GM21619 (cell line): Measurements from ENCODE around the gene ASB13.
"Not testable (repeated sequence)": the region's sequence is repeated elsewhere in the genome, so short reads cannot be mapped to it uniquely, and the experiment has no call there.

Experiments
- ATAC-seq: cut with Tn5 transposase; IDR thresholded peaks from one replicate; pipeline ENCODE4 v1.9.1; 2021; ENCODE audit not compliant: unreplicated experiment

ASB13 gene

DNA sequence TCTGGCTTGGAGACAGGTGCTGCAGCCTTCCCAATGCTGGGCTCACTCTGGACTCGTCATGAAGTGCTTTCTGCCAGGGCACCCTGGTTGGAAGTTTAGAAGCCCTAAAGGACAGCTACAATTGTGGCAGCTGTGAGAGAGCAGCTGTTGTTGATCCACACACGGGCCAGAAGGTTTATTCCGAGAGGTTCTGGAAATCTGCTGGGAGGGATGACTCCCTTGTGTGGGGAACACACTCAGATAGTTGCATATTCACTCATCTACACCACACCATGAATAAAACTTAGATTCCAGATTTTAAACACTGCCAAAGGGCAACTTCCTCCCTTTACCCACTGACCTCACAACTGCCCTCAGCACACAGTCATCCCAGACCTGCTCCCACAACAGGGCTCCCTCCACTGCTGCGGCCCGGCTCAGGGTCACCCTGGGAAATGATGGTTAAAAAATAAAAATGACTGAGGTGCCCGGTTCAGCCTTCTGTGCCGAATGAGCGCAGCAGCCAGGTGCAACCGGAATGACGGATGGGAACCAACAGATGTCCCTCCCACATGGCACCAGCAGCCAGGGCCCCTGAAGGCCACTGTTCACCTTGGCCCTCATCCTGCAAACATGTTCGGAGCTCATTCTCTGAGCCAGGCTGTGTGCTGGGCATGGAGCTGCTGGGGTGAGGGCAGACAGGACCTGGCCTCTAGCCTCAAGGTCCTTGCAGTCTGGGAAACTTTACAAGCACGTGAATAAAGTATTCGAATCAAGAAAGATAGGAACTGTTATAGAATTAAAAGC lies 40.2 kb downstream of the ASB13 start:
- ATAC-seq = no peak

DNA sequence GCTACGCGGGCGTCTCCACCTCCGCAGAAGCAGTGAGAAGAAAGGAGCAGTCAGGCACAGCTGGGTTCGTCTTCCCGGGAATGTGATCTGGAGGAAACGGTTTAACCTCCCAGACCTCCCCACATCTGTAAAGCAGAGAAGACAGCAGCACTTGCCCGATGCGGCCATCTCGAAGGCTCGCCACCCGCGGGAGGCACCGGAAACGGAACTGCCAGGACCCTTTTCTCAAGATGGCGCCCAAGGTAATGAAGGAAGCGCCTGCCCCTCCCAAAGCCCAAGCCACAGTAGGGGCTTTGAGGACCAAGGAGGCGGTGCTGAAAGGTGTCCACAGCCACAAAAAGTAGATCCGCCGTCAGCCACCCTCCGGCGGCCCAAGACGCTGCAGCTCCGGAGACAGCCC lies 41.7 kb downstream of the ASB13 start:
- no peak for ATAC-seq

- peak; percentile 95 for ATAC-seq
These were observed 43.2 kb downstream of the ASB13 start for GRCh38 chr10:5623081-5623748.

- no peak for ATAC-seq
These were observed 44.0 kb downstream of the ASB13 start for GRCh38 chr10:5622186-5622960.

DNA sequence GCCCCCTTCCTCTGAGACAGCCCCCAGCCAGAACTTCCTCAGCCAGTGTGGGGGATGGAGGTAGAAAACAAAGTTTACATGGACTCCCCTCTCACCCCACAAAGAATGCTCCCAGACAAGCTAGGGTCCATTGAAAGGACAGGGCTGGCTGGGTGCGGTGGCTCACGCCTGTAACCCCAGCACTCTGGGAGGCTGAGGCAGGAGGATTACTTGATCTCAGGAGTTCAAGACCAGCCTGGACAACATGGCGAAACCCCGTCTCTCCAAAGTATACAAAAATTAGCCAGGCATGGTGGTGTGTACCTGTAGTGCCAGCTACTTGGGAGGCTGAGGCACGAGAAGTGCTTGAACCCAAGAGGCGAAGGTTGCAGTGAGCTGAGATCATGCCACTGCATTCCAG lies 45.0 kb downstream of the ASB13 start:
- ATAC-seq = not testable (repeated sequence)

DNA sequence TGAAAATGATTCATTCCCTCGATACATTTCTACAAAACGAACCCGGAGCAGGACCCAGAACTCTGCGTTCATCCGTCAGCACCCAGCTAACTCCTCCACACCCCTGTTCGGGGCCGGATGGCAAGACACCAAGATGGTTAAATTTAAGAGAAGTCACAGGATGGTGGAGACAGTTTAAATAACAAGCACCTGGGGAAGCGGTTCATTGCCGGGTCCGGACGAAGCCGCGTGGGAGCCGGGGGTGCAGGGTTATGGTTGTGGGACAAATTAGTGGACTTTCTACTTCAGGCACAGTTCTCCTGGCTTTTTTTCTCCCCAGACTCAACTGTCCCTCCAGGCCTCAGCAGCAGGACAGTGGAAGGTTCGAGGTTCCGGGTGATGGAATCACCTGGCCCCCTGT lies 45.4 kb downstream of the ASB13 start:
- ATAC-seq = no peak

- ATAC-seq = no peak
These were observed 46.1 kb downstream of the ASB13 start for GRCh38 chr10:5620223-5620721.

DNA sequence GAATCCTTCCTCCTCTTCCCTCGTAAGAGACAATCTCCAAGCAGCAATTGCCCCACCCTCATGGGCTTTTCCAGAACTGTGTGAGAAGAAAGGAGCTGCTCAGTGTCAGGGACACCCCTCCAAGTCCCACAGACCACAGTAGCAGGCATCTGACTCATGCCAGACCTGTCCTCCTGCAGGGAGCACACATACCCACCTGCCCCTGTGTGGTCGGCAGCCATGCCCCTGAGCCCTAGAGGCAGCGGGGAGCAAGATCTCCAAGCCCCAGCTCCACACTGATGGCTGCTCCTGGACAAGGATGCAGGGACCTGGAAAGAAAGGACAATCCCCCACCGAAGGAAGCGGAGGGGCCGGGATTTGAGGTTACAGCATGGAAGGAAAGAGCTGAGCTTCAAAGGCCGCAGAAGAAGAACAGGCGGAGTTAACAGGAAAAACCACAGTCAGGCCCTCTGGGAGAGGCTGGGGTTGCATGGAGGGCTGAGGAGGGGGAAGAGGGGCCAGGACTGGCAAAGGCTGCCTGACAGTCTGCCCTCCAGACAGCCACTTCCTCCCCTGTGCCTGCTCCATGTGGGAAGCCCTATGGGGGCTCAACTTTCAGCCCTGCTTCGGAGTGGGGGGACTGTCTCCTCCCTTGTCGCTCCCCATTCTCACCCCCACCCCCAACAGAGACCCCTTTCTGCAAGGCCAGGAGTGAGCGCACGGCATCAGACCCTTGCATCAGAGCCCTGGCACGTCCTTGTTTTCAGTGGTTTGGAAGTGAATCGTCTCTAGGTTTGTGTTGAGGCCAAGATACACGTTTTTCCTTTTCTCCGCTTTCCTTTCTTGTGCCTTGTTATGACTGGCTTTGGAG lies 46.8 kb downstream of the ASB13 start:
- ATAC-seq = no peak

DNA sequence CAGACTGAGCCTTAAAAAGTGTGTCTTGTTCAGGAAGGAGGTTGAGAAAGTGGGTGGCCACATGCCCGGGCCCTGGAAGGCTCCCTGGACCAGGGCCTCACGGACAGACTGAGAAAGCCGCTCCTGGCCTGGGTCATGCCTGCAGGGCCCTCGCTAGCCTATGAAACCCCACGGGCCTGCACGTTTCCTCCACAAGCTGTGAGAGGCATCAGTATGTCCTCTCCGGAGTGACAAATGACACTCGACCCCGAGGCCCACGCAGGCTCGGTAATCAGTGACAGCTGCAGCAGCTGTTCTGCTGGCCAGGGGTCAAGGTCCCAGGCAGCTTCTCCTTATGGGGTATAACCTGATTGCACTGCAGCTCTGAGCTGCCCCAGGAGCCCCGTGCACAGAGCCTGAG lies 47.6 kb downstream of the ASB13 start:
- ATAC-seq = no peak

- no peak for ATAC-seq
These were observed 48.4 kb downstream of the ASB13 start for GRCh38 chr10:5618042-5618441.

GRCh38 chr10:5617521-5617920 lies 48.9 kb downstream of the ASB13 start:
- ATAC-seq = no peak

DNA sequence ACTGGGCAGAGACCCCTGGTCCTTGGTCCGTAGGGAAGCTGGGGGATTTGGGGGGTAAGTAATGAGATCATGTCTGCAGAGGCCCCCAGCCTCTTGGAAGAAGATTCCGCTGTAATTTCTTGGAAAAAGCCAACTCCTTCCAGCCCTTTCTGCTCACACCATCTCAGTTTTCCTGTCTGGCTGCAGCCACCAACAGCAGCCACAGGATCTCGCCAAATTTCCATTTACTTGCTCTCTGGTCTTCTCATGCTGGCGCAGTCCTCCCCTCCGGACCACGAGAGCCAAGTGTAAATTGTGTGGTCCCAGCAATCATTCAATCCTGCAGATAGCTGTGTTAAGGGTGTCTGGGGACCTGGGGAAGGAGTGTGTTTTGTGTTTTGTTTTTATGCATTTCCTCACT lies 49.6 kb downstream of the ASB13 start:
- no peak for ATAC-seq

- no peak for ATAC-seq
These were observed 50.3 kb downstream of the ASB13 start for GRCh38 chr10:5616046-5616445.

GRCh38 chr10:5615316-5615715 lies 51.1 kb downstream of the ASB13 start:
- no peak for ATAC-seq

GRCh38 chr10:5614155-5614721 lies 52.2 kb downstream of the ASB13 start:
- no peak for ATAC-seq

- ATAC-seq = no peak
These were observed 52.8 kb downstream of the ASB13 start for GRCh38 chr10:5613481-5614154.

GRCh38 chr10:5611899-5612680 lies 54.3 kb downstream of the ASB13 start:
- ATAC-seq = no peak

DNA sequence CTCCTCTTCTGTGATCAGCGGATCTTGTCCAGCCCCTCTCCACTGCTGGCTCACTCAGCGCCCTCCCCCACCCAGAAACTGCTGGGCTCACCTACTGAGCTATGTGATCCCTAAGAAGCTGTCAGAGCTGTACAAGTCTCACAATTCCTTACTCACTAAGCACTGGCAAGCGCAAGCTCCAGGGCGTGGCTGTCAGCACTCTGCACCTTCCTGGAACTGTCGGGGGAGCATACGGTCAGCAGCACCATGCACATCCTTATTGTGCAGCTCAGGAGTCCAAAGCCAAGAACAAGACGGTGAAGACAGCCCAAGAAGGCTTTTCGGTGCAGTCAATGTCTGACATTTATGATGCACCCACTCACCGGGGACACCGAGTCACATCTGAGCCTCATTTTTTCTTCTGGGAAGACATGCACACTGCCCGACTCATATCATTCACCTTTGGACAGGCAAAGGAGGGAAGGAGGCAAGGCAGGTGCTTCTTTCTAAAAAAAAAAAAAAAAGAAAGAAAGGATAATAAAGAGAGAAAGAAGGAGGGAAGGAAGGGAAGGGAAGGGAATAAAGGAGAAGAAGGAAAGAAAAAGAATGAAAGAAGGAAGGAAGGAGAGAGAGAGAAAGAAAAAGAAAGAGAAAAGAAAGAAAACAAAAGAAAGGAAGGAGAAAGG lies 56.3 kb downstream of the ASB13 start:
- no peak for ATAC-seq
